CD4-positive, alpha-beta T cell treated with Interleukin-1 beta for 1 hour (primary cell): ENCODE measurements around the gene STRA6.

Source experiments
- DNase-seq, 2 donors: peaks; one replicate each; pipeline ENCODE4 v3.0.0-alpha.2; 2020 to 2022

The STRA6 gene

DNA sequence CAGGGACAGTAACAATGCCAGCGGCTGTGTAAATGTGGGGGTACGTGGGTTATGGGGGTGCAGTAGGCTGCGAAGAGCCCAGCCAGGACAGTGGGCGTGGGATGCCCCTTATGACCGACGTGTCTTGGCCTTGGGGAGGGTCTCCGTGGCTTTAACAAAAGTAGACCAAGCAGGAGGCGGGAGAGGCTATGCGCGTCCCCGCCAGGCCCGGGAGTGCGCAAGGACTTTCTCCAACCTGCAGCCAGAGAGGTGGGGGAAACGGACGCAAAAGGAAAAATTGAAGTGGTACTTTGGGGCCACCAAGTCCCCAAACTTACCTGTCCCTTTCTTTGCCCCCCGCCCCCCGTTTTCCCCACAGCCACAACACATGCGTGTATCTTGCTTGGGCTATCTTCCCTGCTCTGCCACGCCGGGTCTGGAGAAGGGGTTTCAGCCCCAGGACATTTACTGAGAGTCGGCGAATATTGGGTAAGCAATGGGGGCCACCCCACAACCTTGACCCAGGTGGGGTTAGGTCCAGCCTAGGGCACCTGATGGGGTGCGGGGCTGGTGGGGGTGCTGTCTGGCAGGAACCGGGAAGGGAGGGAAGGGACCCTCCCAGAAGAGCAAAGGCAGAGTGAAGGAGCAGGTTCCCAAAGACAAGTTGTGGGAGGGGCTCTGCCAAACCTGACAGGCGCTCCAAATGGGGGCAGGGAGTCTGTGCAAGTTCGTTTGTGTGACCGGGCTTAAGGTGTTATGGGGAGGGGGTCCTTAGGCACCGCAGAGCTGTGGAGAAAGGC is 71.5 kb downstream of the STRA6 start:
- DNase-seq: no peak

DNA sequence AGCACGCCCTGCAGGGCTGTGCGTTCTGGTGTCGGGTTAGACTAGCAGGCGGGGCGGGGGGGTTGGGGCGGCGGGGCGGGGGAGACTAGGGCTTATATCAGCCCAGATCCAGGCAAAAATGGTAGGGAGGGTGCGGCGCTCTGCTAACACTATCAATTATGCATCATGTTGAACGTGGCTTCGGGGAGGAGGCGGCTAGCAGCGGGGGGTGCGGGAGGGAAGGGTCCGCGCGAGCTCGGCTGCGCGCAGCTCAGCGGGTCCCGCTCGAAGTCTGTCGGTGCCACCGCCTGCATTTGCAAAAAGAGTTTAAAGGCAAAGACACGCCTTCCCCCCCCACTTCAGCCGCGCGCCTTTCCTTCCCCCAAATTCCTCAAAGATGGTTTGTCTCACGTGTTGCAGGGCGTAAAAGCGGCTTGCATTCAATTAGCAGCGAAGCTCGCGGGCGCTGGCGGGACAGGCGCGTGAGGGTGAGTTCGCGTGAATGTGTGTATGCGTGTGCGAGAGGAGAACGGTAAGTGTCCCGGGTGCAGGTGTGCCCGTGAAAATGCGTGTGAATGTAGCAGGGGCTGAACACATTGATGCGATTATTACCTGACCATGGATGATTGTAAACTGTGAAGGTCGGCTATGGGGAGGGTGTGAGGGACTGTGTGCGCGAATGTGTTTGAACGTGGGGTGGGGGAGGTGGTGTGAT is 72.3 kb downstream of the STRA6 start, which contains the start of gene ISLR2:
ISLR2 (plus strand) TSS at position 432 of the 694 bp plus-strand sequence. CDS start 2,169 bp downstream, outside the sequence.
- no peak for DNase-seq

DNA sequence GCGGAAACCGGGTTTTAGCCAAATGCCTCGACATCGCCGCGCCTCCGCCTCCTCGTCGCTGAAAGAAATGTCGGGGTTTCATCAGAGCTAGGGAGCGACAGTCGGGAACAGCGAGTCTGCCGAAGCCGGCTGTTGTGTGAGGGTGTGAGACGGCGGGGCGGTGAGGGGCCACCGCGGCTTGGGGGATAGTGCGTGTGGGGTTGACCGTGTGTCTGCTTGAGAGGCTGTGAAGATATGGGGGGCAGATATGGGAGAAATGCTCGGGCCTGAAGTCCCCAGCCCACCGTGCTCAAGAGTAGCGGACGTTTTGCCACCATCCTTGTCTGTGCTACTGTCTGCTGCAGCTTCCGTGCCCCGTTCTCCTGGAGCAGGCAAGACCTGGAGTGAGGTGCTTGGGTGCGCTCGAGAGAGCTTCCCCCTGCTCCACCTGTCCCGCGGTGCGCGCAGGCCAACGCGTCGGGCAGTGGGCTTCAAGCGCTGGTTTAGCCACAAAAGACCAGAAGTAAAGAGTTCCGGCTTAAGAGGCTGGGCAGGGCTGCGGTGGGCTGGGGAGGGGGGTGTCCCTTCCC is 72.9 kb downstream of the STRA6 start:
- no peak for DNase-seq
